HG03558 (cell line): ENCODE measurements around the gene GNB2.
"Not testable (repeated sequence)": the region's sequence is repeated elsewhere in the genome, so short reads cannot be mapped to it uniquely, and the experiment has no call there.

Experiments used
- ATAC-seq: cut with Tn5 transposase; IDR thresholded peaks from one replicate; pipeline ENCODE4 v1.9.1; 2021; ENCODE audit warnings: moderate number of reproducible peaks; ENCODE audit not compliant: unreplicated experiment; ENCODE audit errors: extremely low read depth

GNB2 gene

DNA sequence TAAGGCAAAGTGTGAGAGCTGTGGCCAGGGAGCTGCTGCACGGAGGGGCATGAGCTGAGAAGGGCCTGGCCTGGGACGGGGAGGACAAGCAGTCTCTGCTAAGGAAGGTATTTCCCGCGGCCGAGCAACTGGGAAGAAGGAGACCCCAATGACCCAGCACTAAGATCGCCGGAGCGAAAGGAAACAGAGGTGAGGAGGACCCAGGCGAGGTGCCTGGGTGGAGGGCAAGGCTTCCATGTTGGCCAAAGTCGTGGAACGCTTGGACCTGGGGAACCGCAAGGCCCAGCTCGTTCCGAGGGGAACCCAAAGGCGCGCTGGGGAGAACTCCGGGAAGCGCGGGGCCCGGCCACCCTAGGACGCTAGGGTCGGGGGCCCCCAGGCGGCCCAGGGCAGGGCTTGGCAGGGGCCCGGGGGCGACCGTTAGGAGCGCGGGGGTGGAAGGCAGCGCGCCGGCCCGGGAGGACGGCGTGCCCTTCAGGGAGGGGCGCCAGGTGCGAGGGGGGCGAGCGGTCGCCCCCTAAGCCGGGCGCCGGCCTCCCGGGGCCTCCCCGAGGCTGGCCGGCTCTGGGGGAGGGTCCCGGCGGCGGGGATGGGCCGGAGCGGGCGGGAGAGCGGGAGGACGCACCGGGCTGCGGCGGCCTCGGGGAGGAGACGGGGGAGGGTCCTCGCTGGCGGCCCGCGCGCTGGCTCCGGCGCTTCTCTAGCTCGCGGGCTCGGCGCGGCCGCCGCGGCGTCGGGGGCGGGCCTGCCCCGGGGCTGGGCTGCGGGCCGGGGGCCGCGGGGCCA lies 20.0 kb downstream of the GNB2 start:
- peak; percentile 16 for ATAC-seq

DNA sequence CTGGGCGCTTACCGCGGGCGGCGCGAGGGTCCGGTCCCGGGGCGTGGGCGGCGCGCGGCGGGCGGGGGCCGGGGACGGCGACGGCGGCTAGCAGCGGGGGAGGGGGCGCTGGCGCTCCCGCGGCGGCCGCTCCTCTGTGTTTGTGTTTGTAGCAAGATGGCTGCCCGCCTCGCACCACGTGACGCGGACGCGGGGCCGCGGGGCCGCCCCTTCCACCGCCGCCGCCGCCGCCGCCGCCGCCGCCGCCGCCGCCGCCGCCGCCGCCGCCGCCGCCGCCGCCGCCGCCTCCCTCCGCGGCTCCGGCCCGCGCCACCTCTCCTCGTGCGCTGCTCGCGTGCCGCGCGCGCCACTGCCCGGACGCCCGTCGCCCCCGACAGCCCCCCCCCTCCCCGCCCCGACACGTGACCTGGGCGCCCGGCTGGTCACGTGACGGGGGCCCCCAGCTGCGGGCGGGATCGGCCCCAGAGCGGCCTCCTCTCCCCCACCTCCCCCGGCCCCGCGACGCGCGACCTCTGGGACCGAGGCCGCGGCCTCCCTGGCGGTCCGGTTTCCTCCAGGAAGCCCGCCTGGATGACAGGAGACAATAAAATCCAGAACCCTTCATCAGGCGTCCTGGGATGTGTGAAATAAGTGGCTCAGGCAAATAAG lies 20.7 kb downstream of the GNB2 start, which contains the start of gene GIGYF1:
GIGYF1 (minus strand) TSS at position 153 of the 648 bp plus-strand sequence. CDS start 6,012 bp downstream, outside the sequence.
- ATAC-seq, result peak; percentile 43

- no peak for ATAC-seq
These were observed 22.6 kb downstream of the GNB2 start for GRCh38 chr7:100696123-100696521.

GRCh38 chr7:100699018-100699417 lies 25.5 kb downstream of the GNB2 start:
- no peak for ATAC-seq

- not testable (repeated sequence) for ATAC-seq
These were observed 27.5 kb downstream of the GNB2 start for GRCh38 chr7:100701089-100701488.

DNA sequence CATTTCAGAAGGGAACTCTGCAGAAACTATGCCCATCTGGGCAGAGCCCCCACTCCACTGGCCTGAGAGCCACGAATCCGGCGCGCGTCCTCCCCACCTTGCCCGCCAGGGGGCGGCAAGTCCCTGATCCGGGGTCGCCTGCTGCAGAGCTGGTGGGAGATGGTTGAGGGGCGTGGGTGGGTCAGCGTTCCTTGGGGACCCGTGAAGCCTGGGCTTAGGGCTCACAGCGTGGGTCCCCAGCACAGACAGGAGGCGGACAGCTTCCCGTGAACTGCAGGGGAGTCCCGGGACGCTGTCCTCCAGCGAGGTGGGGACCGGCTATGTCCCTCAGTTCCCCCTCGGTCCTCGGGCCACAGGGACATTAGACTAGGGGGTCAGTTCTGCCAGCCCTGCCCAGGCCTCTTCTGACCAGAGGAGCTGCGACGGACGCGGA lies 31.8 kb downstream of the GNB2 start:
- ATAC-seq, result no peak

- peak; percentile 72 for ATAC-seq
These were observed 32.5 kb downstream of the GNB2 start, which contains the start of gene POP7 for GRCh38 chr7:100705753-100706671. Gene POP7 (plus strand): TSS chr7:100706121. CDS start chr7:100706831, 710 bp downstream.

DNA sequence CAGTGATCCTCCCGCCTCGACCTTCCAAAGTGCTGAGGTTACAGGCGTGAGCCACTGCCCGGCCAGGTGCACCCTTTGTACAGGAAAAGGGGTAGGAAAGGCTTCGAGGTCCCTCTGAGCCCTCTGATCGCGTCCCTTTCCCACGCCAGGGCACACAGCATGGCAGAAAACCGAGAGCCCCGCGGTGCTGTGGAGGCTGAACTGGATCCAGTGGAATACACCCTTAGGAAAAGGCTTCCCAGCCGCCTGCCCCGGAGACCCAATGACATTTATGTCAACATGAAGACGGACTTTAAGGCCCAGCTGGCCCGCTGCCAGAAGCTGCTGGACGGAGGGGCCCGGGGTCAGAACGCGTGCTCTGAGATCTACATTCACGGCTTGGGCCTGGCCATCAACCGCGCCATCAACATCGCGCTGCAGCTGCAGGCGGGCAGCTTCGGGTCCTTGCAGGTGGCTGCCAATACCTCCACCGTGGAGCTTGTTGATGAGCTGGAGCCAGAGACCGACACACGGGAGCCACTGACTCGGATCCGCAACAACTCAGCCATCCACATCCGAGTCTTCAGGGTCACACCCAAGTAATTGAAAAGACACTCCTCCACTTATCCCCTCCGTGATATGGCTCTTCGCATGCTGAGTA lies 33.3 kb downstream of the GNB2 start:
- no peak for ATAC-seq

DNA sequence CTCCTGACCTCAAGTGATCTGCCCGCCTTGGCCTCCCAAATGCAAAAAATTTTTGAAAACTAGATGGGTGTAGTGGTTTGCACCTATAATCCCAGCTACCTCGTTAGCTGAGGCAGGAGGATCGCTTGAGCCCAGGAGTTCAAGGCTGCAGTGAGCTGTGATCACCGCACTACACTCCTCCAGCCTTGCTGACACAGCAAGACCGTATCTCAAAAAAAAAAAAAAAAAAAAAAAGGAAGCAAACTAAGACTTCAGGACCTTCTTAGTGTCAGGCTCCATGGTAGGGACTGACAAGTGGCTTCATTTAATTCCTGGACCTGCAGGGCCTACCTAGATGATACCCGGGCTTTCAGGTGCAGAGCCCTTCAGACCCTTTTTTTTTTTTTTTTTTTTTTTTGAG lies 34.9 kb downstream of the GNB2 start:
- no peak for ATAC-seq

GRCh38 chr7:100710452-100710851 lies 36.9 kb downstream of the GNB2 start:
- no peak for ATAC-seq

DNA sequence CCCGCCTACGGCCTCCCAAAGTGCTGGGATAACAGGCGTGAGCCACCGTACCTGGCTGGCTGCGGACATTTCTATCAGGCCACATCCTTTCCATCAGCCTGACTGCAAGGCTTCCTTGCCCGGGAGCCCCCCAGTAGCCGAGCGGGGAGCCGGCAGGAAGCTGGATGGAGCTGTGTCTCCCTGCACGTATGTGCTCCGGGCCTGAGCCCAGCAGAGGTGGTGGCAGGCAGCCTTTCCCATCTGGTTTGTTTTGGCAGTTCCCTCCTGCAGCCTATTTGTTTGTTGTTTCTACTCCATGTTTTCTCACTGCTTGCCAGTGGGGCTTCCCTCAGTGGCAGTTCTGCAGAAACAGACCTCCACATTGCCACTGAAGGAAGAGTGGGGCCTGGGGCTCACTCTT lies 37.8 kb downstream of the GNB2 start:
- no peak for ATAC-seq

- no peak for ATAC-seq
These were observed 41.2 kb downstream of the GNB2 start for GRCh38 chr7:100714725-100715124.

DNA sequence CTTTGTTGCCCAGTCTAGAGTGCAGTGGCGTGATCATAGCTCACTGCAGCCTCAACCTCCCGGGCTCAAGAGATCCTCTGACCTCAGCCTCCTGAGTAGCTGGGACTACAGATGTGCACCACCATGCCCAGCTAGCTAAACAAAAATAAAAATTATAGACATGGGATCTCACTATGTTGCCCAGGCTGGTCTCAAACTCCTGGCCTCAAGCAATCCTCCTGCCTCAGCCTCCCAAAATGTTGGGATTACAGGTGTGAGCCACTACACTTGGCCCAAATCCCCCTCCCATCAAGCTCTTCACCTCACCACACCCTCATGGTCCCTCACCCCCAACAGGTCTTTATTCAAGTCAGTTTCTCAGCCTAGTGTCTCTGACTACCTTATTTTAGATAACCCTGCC lies 43.5 kb downstream of the GNB2 start:
- ATAC-seq, result not testable (repeated sequence)

DNA sequence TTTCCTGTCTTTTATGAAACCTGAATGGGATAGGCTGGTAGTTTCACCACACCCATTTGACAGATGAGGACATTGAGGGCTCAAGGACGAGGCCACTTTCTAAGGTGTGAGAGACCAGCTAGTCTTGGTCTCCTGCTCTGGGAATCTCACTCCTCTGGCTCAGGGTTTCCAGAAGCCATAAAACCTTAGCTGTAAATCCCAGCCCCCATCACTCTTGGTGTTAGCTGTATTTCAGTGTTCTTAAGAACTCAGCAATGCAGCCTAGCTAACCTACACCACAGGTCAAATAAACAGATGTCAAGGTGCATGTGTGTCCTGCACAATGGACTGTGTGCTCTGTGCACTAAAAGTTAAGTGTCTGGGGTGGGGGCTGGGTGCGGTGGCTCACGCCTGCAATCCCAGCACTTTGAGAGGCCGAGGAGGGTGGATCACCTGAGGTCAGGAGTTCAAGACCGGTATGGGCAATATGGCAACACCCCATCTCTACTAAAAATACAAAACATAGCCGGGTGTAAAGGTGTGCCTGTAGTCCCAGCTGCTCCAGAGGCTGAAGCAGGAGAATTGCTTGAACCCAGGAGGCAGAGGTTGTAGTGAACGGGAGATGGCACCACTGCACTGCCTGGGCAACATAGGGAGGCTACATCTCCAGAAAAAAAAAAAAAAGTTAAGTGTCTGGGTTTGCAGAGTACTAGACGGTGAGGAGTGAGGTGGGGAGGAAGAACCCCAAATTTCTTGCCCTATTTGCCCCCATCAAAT lies 46.2 kb downstream of the GNB2 start:
- ATAC-seq, result no peak

DNA sequence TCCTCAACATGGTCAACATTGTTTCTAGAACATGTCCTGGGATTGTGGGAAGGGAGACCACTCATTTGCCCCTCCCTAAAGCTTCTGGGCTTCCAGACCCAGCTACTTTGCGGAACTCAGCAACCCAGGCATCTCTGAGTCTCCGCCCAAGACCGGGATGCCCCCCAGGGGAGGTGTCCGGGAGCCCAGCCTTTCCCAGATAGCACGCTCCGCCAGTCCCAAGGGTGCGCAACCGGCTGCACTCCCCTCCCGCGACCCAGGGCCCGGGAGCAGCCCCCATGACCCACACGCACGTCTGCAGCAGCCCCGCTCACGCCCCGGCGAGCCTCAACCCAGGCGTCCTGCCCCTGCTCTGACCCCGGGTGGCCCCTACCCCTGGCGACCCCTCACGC lies 46.7 kb downstream of the GNB2 start, which contains the start of gene EPO:
EPO (plus strand) TSS at position 190 of the 392 bp plus-strand sequence. CDS start 513 bp downstream, outside the sequence.
- no peak for ATAC-seq

GRCh38 chr7:100720671-100721504 lies 47.3 kb downstream of the GNB2 start:
- no peak for ATAC-seq

GRCh38 chr7:100721505-100721812 lies 47.9 kb downstream of the GNB2 start:
- no peak for ATAC-seq

- ATAC-seq, result no peak
These were observed 49.1 kb downstream of the GNB2 start for GRCh38 chr7:100722480-100723212.
